K562 (cell line): ENCODE measurements around the gene RPS27. TPM values are rescaled to one million over a fixed set of nuclear protein-coding genes. Genes with fewer than 3 reads are reported as not detected.

Experiments
- CREB3L1 ChIP-seq: fragments of 450-650 bp; IDR thresholded peaks from 2 replicates; pipeline ENCODE4 v1.6.1; 2014; ENCODE audit warnings: low read depth, mild to moderate bottlenecking, moderate library complexity, borderline replicate concordance
- CSDE1 ChIP-seq, 2 experiments: fragments of 450-650 bp; IDR thresholded peaks; 2 replicates each; pipeline ENCODE4 v1.6.1; 2016; ENCODE audit warnings: mild to moderate bottlenecking in 1 of 2
- FOXJ3 ChIP-seq: sonication (generic); formaldehyde crosslinking; IDR thresholded peaks from 2 replicates; pipeline ENCODE4 v1.4.0; 2020; ENCODE audit warnings: mild to moderate bottlenecking, missing genetic modification reagents
- MCM7 ChIP-seq, 2 experiments: fragments of 450-650 bp; IDR thresholded peaks; 2 replicates each; pipeline ENCODE4 v1.6.1; 2016 to 2018
- MXI1 ChIP-seq: IDR thresholded peaks from 2 replicates; pipeline ENCODE4 v1.6.1; 2011; ENCODE audit warnings: low read depth, mild to moderate bottlenecking, improper control_type of control experiment, low read length
- PKNOX1 ChIP-seq: fragments of 450-650 bp; IDR thresholded peaks from 2 replicates; pipeline ENCODE4 v1.6.1; 2016
- POLR2AphosphoS2 ChIP-seq: IDR thresholded peaks from 2 replicates; pipeline ENCODE4 v1.6.1; 2012; ENCODE audit warnings: low read length, improper control_type of control experiment
- POLR2G ChIP-seq: fragments of 200-400 bp; formaldehyde crosslinking; IDR thresholded peaks from 2 replicates; pipeline ENCODE4 v1.6.1; 2017; ENCODE audit warnings: low read depth, mild to moderate bottlenecking, antibody characterized with exemption, low read length, moderate library complexity
- PTRF ChIP-seq: fragments of 450-650 bp; IDR thresholded peaks from 2 replicates; pipeline ENCODE4 v1.6.1; 2016; ENCODE audit warnings: mild to moderate bottlenecking, missing genetic modification characterization, missing compliant biosample characterization
- RBM22 ChIP-seq: fragments of 200-400 bp; formaldehyde crosslinking; IDR thresholded peaks from 2 replicates; pipeline ENCODE4 v1.6.1; 2018; ENCODE audit warnings: low read length, low read depth; ENCODE audit not compliant: poor library complexity, severe bottlenecking
- RBM34 ChIP-seq: fragments of 200-400 bp; formaldehyde crosslinking; IDR thresholded peaks from 2 replicates; pipeline ENCODE4 v1.6.1; 2018; ENCODE audit warnings: low read length, borderline replicate concordance; ENCODE audit not compliant: insufficient read depth
- TGIF2 ChIP-seq: sonication (generic); formaldehyde crosslinking; IDR thresholded peaks from 2 replicates; pipeline ENCODE4 v1.8.1; 2022; ENCODE audit warnings: mild to moderate bottlenecking, missing genetic modification reagents, moderate library complexity
- ZC3H4 ChIP-seq: sonication (generic); formaldehyde crosslinking; IDR thresholded peaks from 2 replicates; pipeline ENCODE4 v1.9.0; 2021; ENCODE audit warnings: missing genetic modification reagents, borderline replicate concordance
- ZHX1 ChIP-seq: fragments of 150-350 bp; conservative IDR thresholded peaks from 2 replicates; pipeline ENCODE4 v1.6.1; 2014; ENCODE audit warnings: low read length
- ZNF316 ChIP-seq: fragments of 450-650 bp; IDR thresholded peaks from 2 replicates; pipeline ENCODE4 v1.6.1; 2016
- ZNF436 ChIP-seq: fragments of 250-450, 450-650 bp; sonication (Bioruptor Pico); formaldehyde crosslinking; IDR thresholded peaks from 2 replicates; pipeline ENCODE4 v1.7.0; 2020; ENCODE audit warnings: mild to moderate bottlenecking
- ZNF639 ChIP-seq, 2 experiments: fragments of 200-800 bp in 1 of 2; sonication (Bioruptor generic) in 1 of 2; sonication (generic) in 1 of 2; formaldehyde crosslinking in 1 of 2; IDR thresholded peaks in 1 of 2; conservative IDR thresholded peaks in 1 of 2; 2 replicates each; pipeline versions ENCODE4 v1.5.0 to v1.6.1; 2016 to 2020; ENCODE audit warnings: missing compliant biosample characterization in 1 of 2, missing genetic modification characterization in 1 of 2, missing genetic modification reagents in 1 of 2
- polyA plus RNA-seq, 8 experiments: library from polyadenylated mRNA; depleted of rRNA in 4 of 8; stranded (reverse) in 5 of 8; unstranded in 3 of 8; fragments of >200 nt; fragmentation: Nextera tagmentation in 2 of 8; fragmentation: Illumina TruSeq in 1 of 8; extraction: Ambion mirVana in 2 of 8; extraction: Trizol in 1 of 8; gene quantifications; 2 replicates each; pipeline versions ENCODE4 v1.2.1 to v1.2.3, GENCODE V29; 2011 to 2014; ENCODE audit warnings: inconsistent platforms in 1 of 8, missing spikeins in 1 of 8
- total RNA-seq, 7 experiments: library from RNA; depleted of rRNA in 6 of 7; stranded (reverse); fragments of >200 nt in 6 of 7; fragmentation: Illumina TruSeq in 2 of 7; extraction: Trizol in 2 of 7; gene quantifications; 2 replicates each; pipeline versions ENCODE4 v1.2.1 to v1.2.3, GENCODE V29; 2011 to 2021; ENCODE audit warnings: low replicate concordance in 1 of 7

RPS27 gene
- total and polyA plus RNA-seq, 9 of the 15 experiments (the other 6 are each of a cell fraction or from before 2014, with no cell fraction given): 2,091 to 9,377 (median 6,706) TPM

- no peak for TF ChIP-seq ZNF436 (CRISPR knock-in tag)
- no peak for TF ChIP-seq ZC3H4
- no peak for TF ChIP-seq RBM34
- no peak for TF ChIP-seq ZHX1
- TF ChIP-seq FOXJ3: no peak
- no peak for TF ChIP-seq CSDE1 (IDR thresholded peaks at IDR 0.05)
- no peak for TF ChIP-seq TGIF2 (CRISPR knock-in tag)
- peak in 1 of 2 experiments; percentile 90; a peak in 2 of 4 replicates for TF ChIP-seq ZNF639 (CRISPR knock-in tag; conservative IDR thresholded peaks at IDR 0.05 in 1 of 2, IDR thresholded peaks at IDR 0.05 in 1 of 2)
- peak; percentile 79 for TF ChIP-seq POLR2G
- TF ChIP-seq CREB3L1: 0 out of 2 replicates have a peak, but pooled peaks have one; percentile 11
- TF ChIP-seq RBM22: peak; percentile 10
- TF ChIP-seq PKNOX1: peak; percentile 47
- TF ChIP-seq POLR2AphosphoS2: 0 out of 2 replicates have a peak, but pooled peaks have one; percentile 49
- TF ChIP-seq MXI1: no peak
- TF ChIP-seq PTRF (tag): no peak
- TF ChIP-seq MCM7 (IDR thresholded peaks at IDR 0.05): no peak
- no peak for TF ChIP-seq ZNF316
Measured at GRCh38 chr1:153945795-153946621, 44.6 kb upstream of the RPS27 start (continued).
